HG03103 (cell line): Measurements from ENCODE around the gene TAPT1.
A peak's percentile ranks its signal among the peaks of the same experiment; 100 is the strongest.

Source experiments
- ATAC-seq: cut with Tn5 transposase; IDR thresholded peaks from one replicate; pipeline ENCODE4 v1.9.1; 2021; ENCODE audit warnings: low read depth; ENCODE audit not compliant: unreplicated experiment

The TAPT1 gene

DNA sequence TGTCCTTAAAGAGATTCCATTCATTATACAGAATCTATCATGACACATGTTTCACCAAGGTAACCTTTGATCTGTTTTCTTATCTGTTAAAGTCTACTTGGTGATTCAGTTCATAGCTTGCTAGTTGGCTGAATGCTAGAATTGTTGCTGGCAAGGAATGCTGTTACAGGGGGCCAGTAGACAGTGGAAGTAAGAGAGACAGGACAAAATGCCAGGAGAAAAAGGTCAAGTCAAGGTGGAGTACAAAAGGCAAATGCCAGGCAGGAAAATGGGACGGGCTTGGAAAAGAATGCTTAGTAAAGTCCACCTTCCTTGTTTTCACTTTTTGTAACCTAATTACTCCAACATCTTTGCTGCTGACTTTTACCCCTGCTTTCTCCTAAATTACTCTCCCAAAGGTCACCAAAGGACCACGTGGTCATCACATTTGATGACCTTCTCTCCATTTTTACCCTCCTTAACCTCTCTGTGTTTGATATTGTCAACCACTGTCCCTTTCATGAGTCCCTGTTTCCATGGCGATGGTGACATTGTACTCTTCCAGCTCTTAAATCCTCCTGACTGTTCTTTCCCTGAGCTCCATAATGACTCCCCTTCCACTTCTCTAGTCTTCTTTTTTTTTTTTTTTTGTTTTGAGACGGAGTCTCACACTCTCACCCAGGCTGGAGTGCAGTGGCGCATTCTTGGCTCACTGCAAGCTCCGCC is 24.5 kb upstream of the TAPT1 start:
- no peak for ATAC-seq

DNA sequence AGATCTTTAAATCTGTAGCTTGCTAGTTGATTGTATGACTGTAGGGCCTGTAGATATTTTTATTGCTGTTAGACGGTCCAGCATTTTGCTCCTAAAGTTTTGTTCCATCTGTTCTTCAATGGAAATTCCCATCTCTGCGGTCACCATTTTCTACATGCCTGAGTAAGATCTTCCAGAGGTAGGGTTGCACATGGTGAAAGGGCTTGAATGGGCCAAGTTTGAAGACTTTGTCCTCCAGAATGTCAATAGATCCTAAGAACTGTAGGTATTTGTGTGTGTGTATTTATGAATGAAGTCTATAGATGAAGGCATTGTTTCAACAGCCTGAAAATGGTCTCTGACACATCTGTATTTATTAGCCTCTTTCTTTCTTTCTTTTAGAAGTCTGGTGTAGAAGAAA is 22.3 kb upstream of the TAPT1 start:
- ATAC-seq = no peak

DNA sequence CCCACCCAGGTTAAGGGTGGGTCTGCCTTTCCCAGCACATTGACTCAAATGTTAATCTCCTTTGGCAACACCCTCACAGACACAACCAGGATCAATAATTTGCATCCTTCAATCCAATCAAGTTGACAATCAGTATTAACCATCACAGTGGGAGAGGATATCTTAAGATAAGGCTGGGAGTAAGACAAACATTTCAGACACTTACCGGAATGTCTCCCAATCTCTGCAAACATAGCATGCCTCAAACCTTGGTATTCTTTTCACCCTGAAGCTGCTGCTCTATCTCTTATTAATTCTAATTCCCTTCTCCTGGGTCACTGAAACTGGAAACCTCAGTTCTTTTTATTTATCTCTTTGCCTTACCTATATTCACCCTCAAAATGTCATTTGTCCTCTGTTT is 19.0 kb upstream of the TAPT1 start:
- ATAC-seq = no peak

DNA sequence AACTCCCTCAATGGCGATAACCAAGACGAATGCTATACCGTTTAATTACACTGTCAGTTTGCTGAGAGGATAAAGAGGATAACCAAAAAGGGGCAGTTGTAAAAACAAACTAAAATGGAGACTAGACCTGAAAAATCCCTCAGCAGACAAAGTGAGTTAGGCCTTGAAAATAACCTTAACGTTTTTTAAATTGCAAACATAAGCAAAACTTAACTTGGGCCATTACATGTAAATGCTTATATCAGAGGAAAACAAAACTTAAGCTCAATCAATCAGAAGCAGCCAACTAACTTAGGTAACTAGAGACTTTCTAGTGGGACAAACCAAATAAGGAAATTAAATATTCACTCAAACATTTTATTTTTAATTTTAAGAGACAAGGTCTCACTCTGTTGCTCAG is 17.0 kb upstream of the TAPT1 start:
- ATAC-seq = no peak

DNA sequence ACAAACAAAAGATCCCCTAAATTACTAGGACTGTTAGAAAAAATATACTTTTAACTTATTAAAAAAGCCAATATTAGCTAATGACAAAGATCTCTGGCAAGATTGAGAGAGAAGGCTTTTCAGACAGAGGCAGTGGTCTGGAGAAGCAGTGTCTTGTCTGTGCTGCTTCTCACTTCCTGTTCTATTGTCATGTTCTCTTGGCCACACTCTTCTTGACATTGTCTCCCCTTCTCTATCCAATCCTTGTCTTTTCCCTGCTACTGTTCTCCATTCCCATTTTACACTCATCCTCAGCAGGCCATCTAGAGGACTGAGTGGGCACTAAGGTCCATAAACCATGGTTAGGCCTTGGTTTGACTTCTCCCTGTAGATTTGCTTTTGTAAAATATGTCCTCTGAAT is 14.0 kb upstream of the TAPT1 start:
- ATAC-seq = no peak

DNA sequence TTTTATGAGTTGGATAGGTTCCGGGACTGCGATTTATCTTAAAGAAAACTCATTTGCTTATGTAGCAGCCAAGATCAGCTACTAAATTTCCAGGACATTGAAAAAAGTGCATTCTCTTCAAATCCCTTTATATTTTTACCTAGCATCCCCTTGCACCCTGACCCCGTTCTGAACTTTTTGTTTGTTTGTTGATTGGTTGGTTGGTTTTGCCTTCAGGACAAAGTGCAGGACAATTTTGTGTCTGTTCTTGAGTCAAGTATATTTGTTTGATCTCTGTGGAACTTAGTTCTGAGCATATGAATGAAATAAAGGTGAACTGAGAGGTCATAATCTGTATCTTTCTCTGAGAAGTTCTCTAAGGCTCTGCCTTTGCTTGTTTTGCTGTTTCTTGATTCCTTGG is 12.8 kb upstream of the TAPT1 start:
- no peak for ATAC-seq

DNA sequence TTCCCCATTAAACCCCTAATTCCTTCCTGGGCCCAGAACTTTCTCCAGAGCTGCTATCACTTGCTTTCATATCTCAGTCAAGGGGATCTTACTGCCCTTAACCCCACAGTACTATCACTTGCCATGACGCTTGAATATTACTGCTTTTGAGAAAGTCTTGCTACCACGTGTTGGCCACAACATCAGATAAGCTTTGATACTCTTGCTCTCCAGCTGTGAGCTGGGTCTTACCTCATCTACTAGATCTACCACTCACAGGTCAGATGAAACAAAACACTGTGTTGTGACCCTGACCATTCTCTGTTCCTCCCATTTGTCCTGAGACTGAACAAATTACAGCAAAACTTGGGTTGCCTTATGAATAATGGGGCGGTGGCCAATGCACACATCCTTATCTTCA is 12.1 kb upstream of the TAPT1 start:
- no peak for ATAC-seq

DNA sequence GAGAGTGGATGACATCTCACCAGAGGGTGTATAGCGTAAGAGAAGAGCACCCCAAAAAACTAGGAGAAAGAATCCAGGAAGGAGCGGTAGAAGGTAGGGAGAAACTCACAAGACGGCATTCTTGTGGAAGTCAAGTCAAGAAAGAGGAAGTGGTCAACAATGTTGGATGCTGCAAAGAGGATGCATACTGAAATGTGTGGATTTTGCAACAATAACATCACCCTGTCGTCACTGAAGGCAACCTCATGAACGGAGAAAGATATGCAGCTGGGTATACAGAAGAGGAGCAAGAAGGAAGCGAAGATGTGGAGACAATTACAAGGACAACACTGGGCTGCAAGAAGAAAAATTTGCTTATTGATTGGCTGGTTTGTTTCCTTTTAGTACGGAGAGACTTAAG is 11.4 kb upstream of the TAPT1 start:
- no peak for ATAC-seq

DNA sequence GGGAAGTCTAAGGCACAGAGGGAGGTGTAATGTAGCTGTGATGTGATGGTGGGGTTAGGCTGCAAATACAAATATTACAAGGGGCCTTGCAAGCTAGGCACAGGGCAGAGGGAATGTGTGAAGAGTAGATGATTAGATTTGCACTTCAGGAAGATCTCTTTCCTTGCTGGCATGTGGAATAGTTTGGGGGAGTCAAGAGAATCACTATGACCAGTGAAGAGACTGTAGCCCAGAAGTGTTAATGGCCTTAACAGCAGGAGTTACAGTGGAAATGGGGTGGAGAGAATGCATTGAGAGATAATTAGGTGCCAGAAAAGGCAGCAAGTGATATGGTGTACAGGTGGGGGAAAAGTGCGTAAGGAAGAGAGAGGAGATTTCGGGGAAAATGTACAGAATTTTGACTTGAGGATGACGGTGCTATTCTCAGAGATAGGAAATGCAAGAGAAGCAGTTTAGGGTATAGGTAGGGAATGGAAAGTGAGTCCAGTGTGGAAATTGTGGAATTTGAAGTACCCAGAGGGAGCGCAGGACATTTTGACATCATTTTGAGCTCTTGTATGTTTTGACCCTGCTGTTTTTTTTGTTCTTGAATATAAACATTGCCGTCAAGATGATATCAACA is 10.2 kb upstream of the TAPT1 start:
- ATAC-seq = no peak

DNA sequence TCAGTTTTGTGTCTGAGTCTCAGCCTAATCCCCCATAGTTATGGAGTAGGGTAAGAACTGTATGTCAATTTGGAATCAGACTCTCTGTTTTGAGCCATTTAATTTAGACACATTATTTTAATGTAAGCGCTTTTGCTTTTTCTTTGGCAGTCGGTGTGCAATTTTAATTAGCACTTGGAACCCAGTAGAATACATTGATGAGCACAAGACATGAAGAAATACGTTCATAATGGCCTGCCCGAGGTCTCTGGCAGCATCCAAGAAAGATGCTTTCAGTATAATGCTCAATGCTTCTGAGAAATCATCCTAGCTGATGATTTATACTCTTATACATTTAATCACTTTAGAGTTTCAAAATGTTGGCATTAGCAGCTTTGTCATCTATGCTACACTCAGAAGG is 8.9 kb upstream of the TAPT1 start:
- no peak for ATAC-seq

DNA sequence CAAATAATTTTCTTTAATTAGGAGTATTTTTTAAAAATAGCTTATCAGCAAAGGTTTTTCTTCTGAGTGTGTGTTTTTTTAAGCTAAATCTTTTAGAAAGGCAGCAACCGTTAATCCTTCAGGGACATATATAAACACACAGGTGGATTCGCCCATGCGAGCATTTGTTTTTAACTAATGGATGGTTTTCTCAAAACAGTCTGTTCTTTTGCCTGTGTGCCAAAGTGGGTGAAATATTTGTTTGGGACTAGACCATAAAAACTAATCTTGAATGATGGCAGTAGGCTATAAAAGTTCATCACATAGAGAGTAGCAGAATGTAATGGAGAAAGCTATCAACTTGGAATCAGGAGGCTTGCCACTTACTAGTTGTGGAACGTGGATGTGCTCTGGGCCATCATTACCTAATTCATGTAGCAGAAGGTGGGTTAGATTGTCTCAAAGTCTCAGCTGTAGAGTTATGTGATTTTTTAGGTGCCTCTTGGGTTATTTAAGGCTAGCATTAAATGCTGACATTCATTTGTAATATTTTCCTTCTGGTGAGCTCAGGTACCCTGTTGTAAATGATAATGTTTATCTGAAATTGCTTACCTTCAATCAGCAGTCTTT is 7.4 kb upstream of the TAPT1 start:
- no peak for ATAC-seq

DNA sequence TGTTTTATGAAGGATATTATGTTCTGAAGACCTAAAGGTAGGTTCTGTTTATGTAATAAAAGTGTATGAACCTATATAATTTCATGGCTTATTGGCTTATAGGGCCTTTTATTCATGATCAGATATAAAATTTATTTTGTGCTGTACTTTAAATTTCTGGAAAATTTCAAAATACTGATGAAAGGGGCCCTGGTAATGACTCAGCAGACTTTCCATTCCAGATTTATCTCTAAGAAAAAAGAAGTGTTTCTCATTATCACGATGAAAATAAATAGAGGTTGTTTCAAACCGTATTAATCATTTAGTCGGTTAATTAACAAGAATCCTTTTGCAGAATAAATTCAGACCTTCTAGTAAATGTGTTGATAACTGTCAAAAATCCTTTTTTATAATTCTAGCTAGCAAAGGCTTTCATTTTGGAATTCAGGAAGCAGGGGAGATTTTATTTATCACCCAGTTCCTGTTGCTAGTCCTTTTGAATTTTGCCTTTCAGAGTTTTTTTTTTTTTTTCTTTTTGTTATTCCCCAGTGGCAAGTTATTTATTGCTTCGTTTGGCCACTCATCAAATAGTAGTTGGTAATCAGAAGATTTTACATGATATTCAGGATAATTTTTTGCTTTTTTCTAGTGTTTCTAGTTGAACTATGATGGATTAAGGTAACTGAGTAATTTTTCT is 5.4 kb upstream of the TAPT1 start:
- no peak for ATAC-seq

DNA sequence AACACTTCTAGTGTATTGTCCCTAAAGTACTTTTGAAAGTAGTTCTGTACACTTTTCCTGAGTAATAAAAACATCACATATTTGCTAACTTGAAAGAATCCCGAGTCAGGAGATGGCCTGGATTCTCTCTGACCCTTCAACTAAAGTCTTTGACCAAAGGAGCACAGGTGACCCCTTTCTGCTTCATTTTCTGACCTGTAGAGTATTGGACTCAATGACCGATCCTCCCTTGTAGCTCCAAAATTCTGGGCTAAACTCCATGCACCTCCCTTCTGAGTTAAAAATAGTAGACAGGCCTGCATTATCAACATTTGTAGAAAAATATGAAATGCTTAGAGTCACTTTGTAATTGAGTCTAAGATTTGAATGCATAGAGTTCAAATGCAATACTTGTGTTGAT is 4.0 kb upstream of the TAPT1 start:
- ATAC-seq = no peak

DNA sequence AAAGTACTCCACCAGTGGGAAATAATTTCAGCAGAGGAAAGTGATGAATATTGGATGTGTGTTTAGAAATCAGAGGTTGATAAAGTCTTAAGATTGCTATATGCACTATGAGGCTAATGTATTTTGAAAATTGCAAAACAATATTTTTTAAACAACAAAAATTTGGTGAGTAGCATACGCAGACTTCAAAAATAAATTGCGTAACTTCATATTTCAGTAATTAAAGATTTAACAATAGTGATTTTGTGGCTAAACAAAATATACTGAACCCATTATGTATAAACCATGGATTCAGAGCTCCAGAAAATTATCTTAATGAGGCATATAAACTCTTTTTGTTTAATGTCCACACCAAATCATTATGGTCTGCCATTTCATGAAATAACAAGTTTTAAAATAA is 3.3 kb upstream of the TAPT1 start:
- no peak for ATAC-seq

DNA sequence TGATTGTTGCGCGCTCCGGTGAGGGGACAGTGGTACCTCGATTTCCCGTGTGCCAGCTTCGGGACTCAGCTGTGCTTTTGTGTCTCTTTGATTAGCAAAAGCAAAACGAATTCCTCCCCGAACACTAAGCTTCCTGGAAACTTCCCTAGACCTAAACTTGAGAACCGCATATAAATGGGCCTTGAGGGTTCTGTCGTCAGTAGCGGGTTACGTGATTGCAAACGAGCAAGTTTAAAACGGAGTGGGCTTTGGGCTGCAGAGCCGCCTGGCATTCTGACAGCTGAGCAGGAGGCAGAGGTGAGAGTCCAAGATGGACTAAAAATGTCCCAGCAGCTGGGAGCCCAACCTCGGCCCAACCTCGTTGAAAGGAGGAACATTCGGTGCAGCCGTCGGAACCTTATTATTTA is 1.2 kb upstream of the TAPT1 start:
- ATAC-seq = no peak

DNA sequence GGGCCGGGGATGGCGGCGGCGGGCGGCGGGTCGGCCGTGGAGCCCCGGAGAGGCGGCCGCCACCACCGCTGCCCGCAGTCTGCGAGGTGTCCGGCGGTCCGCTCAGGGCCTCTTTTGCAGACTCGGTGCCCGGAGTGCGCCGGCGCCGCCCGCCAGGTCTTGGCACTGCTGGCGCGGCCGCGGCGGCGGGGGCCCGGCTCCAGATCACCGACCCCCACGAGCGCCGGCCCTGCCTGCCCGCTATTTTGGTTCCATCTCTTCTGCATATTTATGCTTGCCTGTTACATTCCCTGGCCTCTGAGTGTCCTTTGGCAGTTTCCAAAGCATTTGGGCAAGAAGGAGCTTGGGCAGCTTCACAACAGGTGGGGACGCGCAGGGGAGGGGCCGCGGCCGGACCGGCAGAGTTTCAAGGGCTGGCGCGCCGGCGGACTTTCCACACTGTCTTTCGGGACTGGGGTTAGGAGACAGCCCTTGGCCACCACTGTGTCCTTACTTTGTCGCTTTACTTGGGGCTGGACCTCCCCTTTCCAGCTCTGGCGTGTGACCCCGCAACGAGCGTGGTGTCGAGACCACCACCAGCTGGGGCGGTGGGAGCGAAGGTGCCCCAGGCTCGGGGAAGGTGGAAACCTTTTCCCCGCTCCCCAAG is 668 bp upstream of the TAPT1 start:
- peak; percentile 30 for ATAC-seq

DNA sequence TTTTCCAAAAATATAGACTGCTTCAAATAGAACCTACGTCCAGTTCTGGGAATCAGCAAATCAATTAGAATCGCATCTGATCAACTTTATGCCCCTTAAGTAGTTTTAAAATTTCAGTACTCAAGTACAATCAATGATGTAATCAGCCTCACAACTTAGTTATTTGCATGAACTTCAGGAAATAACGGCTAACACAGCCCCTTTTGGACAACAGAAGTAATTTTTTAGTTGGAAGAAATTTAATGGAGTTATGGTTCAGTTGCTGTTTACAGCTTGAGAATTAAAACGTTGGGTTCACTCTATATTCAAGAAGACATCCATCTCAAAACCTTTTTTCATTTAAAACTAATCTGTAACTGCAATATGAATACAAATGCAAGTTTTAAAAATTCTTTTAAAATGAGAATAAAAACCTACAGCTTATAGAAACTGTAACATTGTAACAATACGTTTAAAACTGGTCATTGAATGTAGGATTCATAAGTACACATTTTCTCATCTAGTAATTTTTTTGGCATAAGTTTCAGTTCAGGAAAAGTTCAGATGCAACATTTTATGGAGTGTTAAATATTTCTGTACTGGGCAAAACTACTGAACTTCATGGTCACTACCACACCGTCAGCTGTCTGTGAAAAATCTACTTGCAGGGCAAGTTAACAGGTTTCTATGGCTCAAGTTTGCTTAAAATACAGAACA is 956 bp downstream of the TAPT1 start:
- peak; percentile 1 for ATAC-seq

DNA sequence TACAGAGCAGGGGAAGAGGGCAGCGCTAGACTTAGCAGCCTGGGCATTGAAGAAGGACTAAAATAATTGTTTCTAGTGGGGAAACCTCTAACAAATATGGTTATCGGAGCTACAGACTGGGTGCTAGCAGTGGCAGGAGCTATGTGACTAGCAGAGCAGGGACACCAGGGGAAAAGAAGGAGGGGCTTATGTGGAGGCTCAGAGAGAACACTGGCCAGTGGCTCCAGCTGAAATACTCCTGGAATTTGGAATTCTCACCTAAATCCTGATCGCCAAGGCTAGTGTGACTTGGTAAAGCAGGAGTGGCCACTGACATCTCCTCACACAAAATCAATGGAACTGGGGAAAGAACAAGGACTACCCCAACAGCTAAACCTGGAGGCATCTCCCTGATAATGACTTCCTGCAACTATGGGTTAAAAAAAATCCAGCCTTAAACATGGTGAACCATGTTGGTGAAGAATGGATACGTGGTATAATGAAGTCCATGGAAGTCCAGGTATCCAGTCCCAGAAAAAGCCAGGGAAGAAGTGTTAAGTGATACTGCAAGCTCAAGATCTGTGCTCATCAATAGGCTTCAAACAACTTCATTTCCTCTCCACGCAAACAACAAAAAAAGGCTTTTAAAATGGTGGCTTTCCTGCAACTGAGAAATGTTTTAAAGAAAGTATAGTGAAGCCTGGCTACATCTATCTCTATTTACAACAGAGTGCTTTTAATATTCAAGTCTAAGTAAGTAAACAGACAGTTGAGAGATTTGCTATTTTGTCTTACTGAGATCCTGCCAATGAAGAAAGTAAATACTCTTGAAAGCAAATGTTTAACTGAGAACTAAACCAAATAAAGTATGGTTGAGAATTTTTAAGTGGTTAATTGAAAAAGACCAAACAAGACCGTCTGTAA is 1.8 kb downstream of the TAPT1 start:
- ATAC-seq = no peak

DNA sequence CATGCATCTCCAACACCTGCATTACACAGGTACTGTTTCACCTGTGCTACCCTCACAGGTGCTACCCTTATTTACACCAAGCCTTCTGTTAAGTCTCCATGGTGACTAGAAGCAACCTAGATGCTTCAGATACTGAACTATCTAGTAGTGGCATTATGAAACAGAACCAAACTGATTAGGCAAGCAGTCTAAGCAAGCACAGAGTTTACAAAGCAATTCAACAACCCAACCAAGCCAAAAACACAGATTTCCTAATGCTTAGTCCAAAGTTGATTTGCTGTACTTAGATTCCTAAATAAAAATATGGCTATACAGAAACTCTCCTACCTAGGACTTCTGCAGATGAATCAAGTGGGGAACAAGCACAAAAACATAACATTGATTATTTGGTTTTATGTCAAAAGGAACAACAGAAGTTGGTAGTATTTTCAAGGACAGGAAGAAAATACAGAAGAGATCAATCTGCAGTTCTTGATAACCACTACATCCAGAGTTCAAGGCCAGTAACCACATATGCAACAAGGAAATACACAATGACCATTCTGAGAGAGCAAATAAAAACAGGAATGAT is 3.2 kb downstream of the TAPT1 start:
- no peak for ATAC-seq
